SK-N-SH treated with all-trans-retinoic acid at 6 μM for 48 hours (cell line): ENCODE results near the gene CRELD2.

Experiments
- BACH2 ChIP-seq: fragments of 250-450 bp; sonication (Bioruptor Pico); IDR thresholded peaks from 2 replicates; pipeline ENCODE4 v1.9.0; 2021; ENCODE audit warnings: mild to moderate bottlenecking, borderline replicate concordance
- ISL1 ChIP-seq: fragments of 250-450 bp; sonication (Bioruptor Pico); IDR thresholded peaks from 2 replicates; pipeline ENCODE4 v2.1.2; 2022; ENCODE audit warnings: mild to moderate bottlenecking, moderate library complexity
- PPARA ChIP-seq: fragments of 250-450 bp; sonication (Bioruptor Pico); IDR thresholded peaks from 2 replicates; pipeline ENCODE4 v1.5.0; 2020; ENCODE audit warnings: mild to moderate bottlenecking, borderline replicate concordance
- RARB ChIP-seq: fragments of 250-450 bp; sonication (Bioruptor Pico); IDR thresholded peaks from 2 replicates; pipeline ENCODE4 v1.8.0; 2021; ENCODE audit warnings: mild to moderate bottlenecking, moderate library complexity
- TCF4 ChIP-seq: fragments of 250-450 bp; sonication (Bioruptor Pico); IDR thresholded peaks from 2 replicates; pipeline ENCODE4 v1.8.0; 2021; ENCODE audit warnings: mild to moderate bottlenecking, moderate library complexity, borderline replicate concordance
- ZFP3 ChIP-seq: fragments of 250-450 bp; sonication (Bioruptor Pico); IDR thresholded peaks from 2 replicates; pipeline ENCODE4 v1.5.0; 2020; ENCODE audit warnings: mild to moderate bottlenecking, moderate library complexity
- ZNF565 ChIP-seq: fragments of 450-650 bp; formaldehyde crosslinking; conservative IDR thresholded peaks from 2 replicates; pipeline ENCODE4 v1.5.0; 2020; ENCODE audit warnings: low read depth, mild to moderate bottlenecking, moderate library complexity
- ZNF70 ChIP-seq: fragments of 450-650 bp; formaldehyde crosslinking; IDR thresholded peaks from 2 replicates; pipeline ENCODE4 v1.5.0; 2020; ENCODE audit warnings: mild to moderate bottlenecking, moderate library complexity
- TF ChIP-seq, protein P1 (sequence below): fragments of 250-450 bp; sonication (Bioruptor Pico); IDR thresholded peaks from 2 replicates; pipeline ENCODE4 v1.8.0; 2021; ENCODE audit warnings: low read depth, mild to moderate bottlenecking, moderate library complexity, borderline replicate concordance
- TF ChIP-seq, protein P2 (sequence below): fragments of 250-450 bp; sonication (Bioruptor Pico); IDR thresholded peaks from 2 replicates; pipeline ENCODE4 v1.5.1; 2021; ENCODE audit warnings: mild to moderate bottlenecking, moderate library complexity
- TF ChIP-seq, protein P3 (sequence below): fragments of 250-450 bp; sonication (Bioruptor Pico); IDR thresholded peaks from 2 replicates; pipeline ENCODE4 v1.8.0; 2020; ENCODE audit warnings: mild to moderate bottlenecking, moderate library complexity, borderline replicate concordance
- TF ChIP-seq, protein P4 (sequence below): fragments of 250-450 bp; sonication (Bioruptor Pico); IDR thresholded peaks from 2 replicates; pipeline ENCODE4 v1.5.1; 2020; ENCODE audit warnings: low read depth, mild to moderate bottlenecking, moderate library complexity
- TF ChIP-seq, protein P5 (sequence below): fragments of 250-450 bp; sonication (Bioruptor Pico); IDR thresholded peaks from 2 replicates; pipeline ENCODE4 v1.5.0; 2020; ENCODE audit warnings: mild to moderate bottlenecking, moderate library complexity

DNA sequence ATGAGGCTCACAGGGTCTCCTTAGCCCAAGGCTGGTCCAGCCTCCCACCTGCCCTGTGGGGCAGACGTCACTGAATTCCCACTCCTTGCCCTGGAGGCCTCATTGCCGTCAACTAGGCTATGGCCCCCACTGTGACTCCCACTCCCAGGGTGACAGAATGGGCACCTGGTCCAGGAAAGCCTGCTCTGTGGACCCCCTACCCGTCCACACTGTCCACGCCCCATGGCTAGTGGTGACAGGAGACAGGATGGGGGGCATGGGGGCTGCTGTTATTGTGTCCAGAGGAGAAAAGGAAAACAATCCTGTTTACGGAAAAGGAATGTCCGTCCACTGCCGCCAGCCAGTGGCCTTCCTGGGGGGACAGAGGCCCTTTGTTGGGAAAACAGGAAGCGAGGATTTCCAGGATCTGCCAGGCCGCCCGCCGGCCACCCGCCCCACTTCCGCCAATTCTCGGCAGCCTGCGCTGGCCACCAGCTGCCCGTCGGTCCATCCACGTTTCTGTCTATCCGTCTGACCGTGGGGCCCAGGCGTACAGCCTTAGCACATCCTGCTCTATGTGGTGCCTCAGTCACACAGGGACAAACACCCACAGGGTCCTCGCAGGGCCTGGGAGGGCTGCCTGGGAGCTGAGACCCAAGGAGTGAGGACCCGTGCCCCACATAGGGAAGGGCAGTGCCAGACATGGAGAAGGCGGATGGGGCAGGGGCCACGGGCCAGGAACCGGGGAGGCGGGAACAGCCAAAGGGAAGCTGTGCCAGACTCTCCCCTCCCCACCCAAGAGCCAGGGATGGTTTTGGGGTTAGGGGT lies 19.5 kb downstream of the CRELD2 start:
- no peak for TF ChIP-seq RARB (CRISPR knock-in tag)
- no peak for TF ChIP-seq TCF4 (CRISPR knock-in tag)
- TF ChIP-seq, protein P1, sequence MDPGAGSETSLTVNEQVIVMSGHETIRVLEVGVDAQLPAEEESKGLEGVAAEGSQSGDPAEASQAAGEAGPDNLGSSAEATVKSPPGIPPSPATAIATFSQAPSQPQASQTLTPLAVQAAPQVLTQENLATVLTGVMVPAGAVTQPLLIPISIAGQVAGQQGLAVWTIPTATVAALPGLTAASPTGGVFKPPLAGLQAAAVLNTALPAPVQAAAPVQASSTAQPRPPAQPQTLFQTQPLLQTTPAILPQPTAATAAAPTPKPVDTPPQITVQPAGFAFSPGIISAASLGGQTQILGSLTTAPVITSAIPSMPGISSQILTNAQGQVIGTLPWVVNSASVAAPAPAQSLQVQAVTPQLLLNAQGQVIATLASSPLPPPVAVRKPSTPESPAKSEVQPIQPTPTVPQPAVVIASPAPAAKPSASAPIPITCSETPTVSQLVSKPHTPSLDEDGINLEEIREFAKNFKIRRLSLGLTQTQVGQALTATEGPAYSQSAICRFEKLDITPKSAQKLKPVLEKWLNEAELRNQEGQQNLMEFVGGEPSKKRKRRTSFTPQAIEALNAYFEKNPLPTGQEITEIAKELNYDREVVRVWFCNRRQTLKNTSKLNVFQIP (CRISPR knock-in tag): no peak
- TF ChIP-seq, protein P2, sequence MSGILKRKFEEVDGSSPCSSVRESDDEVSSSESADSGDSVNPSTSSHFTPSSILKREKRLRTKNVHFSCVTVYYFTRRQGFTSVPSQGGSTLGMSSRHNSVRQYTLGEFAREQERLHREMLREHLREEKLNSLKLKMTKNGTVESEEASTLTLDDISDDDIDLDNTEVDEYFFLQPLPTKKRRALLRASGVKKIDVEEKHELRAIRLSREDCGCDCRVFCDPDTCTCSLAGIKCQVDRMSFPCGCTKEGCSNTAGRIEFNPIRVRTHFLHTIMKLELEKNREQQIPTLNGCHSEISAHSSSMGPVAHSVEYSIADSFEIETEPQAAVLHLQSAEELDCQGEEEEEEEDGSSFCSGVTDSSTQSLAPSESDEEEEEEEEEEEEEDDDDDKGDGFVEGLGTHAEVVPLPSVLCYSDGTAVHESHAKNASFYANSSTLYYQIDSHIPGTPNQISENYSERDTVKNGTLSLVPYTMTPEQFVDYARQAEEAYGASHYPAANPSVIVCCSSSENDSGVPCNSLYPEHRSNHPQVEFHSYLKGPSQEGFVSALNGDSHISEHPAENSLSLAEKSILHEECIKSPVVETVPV (CRISPR knock-in tag): no peak
- TF ChIP-seq, protein P3, sequence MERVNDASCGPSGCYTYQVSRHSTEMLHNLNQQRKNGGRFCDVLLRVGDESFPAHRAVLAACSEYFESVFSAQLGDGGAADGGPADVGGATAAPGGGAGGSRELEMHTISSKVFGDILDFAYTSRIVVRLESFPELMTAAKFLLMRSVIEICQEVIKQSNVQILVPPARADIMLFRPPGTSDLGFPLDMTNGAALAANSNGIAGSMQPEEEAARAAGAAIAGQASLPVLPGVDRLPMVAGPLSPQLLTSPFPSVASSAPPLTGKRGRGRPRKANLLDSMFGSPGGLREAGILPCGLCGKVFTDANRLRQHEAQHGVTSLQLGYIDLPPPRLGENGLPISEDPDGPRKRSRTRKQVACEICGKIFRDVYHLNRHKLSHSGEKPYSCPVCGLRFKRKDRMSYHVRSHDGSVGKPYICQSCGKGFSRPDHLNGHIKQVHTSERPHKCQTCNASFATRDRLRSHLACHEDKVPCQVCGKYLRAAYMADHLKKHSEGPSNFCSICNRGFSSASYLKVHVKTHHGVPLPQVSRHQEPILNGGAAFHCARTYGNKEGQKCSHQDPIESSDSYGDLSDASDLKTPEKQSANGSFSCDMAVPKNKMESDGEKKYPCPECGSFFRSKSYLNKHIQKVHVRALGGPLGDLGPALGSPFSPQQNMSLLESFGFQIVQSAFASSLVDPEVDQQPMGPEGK (CRISPR knock-in tag): no peak
- no peak for TF ChIP-seq ZNF70 (CRISPR knock-in tag)
- TF ChIP-seq, protein P4, sequence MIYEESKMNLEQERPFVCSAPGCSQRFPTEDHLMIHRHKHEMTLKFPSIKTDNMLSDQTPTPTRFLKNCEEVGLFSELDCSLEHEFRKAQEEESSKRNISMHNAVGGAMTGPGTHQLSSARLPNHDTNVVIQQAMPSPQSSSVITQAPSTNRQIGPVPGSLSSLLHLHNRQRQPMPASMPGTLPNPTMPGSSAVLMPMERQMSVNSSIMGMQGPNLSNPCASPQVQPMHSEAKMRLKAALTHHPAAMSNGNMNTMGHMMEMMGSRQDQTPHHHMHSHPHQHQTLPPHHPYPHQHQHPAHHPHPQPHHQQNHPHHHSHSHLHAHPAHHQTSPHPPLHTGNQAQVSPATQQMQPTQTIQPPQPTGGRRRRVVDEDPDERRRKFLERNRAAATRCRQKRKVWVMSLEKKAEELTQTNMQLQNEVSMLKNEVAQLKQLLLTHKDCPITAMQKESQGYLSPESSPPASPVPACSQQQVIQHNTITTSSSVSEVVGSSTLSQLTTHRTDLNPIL (CRISPR knock-in tag): no peak
- TF ChIP-seq ISL1: no peak
- TF ChIP-seq ZFP3 (CRISPR knock-in tag): no peak
- TF ChIP-seq, protein P5, sequence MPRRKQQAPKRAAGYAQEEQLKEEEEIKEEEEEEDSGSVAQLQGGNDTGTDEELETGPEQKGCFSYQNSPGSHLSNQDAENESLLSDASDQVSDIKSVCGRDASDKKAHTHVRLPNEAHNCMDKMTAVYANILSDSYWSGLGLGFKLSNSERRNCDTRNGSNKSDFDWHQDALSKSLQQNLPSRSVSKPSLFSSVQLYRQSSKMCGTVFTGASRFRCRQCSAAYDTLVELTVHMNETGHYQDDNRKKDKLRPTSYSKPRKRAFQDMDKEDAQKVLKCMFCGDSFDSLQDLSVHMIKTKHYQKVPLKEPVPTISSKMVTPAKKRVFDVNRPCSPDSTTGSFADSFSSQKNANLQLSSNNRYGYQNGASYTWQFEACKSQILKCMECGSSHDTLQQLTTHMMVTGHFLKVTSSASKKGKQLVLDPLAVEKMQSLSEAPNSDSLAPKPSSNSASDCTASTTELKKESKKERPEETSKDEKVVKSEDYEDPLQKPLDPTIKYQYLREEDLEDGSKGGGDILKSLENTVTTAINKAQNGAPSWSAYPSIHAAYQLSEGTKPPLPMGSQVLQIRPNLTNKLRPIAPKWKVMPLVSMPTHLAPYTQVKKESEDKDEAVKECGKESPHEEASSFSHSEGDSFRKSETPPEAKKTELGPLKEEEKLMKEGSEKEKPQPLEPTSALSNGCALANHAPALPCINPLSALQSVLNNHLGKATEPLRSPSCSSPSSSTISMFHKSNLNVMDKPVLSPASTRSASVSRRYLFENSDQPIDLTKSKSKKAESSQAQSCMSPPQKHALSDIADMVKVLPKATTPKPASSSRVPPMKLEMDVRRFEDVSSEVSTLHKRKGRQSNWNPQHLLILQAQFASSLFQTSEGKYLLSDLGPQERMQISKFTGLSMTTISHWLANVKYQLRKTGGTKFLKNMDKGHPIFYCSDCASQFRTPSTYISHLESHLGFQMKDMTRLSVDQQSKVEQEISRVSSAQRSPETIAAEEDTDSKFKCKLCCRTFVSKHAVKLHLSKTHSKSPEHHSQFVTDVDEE (CRISPR knock-in tag): no peak
- TF ChIP-seq ZNF565 (CRISPR knock-in tag): no peak
- no peak for TF ChIP-seq BACH2 (CRISPR knock-in tag)
- no peak for TF ChIP-seq PPARA (CRISPR knock-in tag)
